ENCODE data around the gene CD247.

DNA sequence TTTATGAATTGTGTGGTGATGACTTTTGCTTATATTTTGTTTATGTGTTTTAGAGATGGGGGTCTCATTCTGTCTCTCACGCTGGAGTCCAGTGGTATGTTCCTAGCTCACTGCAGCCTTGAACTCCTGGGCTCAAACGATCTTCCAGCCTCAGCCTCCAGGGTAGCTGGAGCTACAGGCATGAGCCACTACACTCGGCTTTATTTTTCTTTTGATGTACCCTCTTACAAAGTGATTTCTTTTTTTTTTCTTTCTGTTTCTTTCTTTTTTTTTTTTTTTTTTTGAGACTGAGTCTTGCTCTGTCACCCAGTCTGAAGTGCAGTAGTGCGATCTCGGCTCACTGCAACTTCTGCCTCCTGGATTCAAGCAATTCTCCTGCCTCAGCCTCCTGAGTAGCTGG, 46.8 kb downstream of the CD247 start:
- TF ChIP-seq POLR2A (IDR thresholded peaks at IDR 0.05; ENCODE audit: low read depth, low read length), result no peak
- TF ChIP-seq POLR2AphosphoS5 (IDR thresholded peaks at IDR 0.05; ENCODE audit: low read depth, low read length), result no peak
- no peak for TF ChIP-seq TAF1 (IDR thresholded peaks at IDR 0.05; ENCODE audit: low read depth, low read length)
- no peak for TF ChIP-seq SPI1 (IDR thresholded peaks at IDR 0.05; ENCODE audit: low read depth, low read length)
- TF ChIP-seq PAX5 (IDR thresholded peaks at IDR 0.05; ENCODE audit: insufficient read depth, low read length, severe bottlenecking), result no peak
- TF ChIP-seq POU2F2 (IDR thresholded peaks at IDR 0.05; ENCODE audit: low read depth, low read length), result no peak

Measured in GM12891 (cell line).